H1 (cell line): Measurements from ENCODE around the gene PLCL1. TPM values are rescaled to one million over a fixed set of nuclear protein-coding genes. Genes with fewer than 3 reads are reported as not detected.

ENCODE experiments used
- BRCA1 ChIP-seq: IDR thresholded peaks from 2 replicates; pipeline ENCODE4 v1.6.1; 2012; ENCODE audit warnings: low read depth, low read length, improper control_type of control experiment
- JUND ChIP-seq: IDR thresholded peaks from 2 replicates; pipeline ENCODE4 v1.6.1; 2011; ENCODE audit warnings: mild to moderate bottlenecking, improper control_type of control experiment, low read length
- RNF2 ChIP-seq: fragments of 200-900, 300-1000 bp; sonication (generic); IDR thresholded peaks from 2 replicates; pipeline ENCODE4 v1.7.1; 2016; ENCODE audit warnings: borderline replicate concordance, low read depth, mild to moderate bottlenecking, antibody characterized with exemption, low read length; ENCODE audit not compliant: poor library complexity, severe bottlenecking; ENCODE audit errors: missing control alignments
- polyA plus RNA-seq, 7 experiments: library from polyadenylated mRNA; depleted of rRNA in 3 of 7; stranded (reverse) in 5 of 7; unstranded in 2 of 7; fragments of >200 nt in 5 of 7; fragments of 200-250 nt in 2 of 7; gene quantifications; 1 replicate in 5 of 7; 2 replicates in 1 of 7; 4 replicates in 1 of 7; pipeline versions ENCODE4 v1.2.1 to v1.2.3, GENCODE V29; 2011 to 2013; ENCODE audit warnings: missing spikeins in 2 of 7, mixed read lengths in 2 of 7
- total RNA-seq: library from RNA; stranded (reverse); fragmentation: NEBNext Ultra II Directional; extraction: Animal tissue kit (Norgen Biotek cat#: 25700); gene quantifications from 2 replicates; pipeline ENCODE4 v1.2.1, GENCODE V29; 2021

Gene PLCL1
- total and polyA plus RNA-seq, 2 of the 8 experiments (the other 6 are each of a cell fraction or from before 2014, with no cell fraction given): not detected

GRCh38 chr2:197759625-197760292, 44.6 kb upstream of the PLCL1 start (continued):
- TF ChIP-seq RNF2 (no peak), BRCA1 (no peak), JUND (no peak)
